ENCODE measurements around the gene CALML5. TPM values are rescaled to one million over a fixed set of nuclear protein-coding genes. Genes with fewer than 3 reads are reported as not detected.

CALML5 gene
- total and polyA plus RNA-seq, 9 of the 15 experiments (the other 6 are each of a cell fraction or from before 2014, with no cell fraction given), result not detected

- Histone ChIP-seq H2AFZ (ENCODE audit: low read depth, low read length) (no peak overlapping the region), H3K4me2 (ENCODE audit: insufficient read depth, low read length) (no peak overlapping the region), H3K9ac (ENCODE audit: insufficient read depth in 1 of 2, low read depth in 2 of 2, low read length in 2 of 2) (no peak overlapping the region), H3K79me2 (ENCODE audit: control insufficient read depth, insufficient read depth, low read length) (no peaks in the 10 kb centered on the region), H3K9me3 (replicated peaks; ENCODE audit: control insufficient read depth, insufficient read depth, low read depth, low read length) (peaks cover 5% of the 10 kb centered on the region; the same call in 1 of the 2 replicates), H3K27me3 (ENCODE audit: control insufficient read depth in 2 of 2, insufficient read depth in 2 of 2, low read length in 2 of 2) (no peaks in the 10 kb centered on the region), H3K27ac (ENCODE audit: extremely low read depth, low read depth, low read length) (no peak overlapping the region), H3K36me3 (ENCODE audit: control insufficient read depth, insufficient read depth, low read length) (no peaks in the 10 kb centered on the region; the same call in 2 of the 3 replicates), H3K9me1 (ENCODE audit: control insufficient read depth, insufficient read depth, low read length) (no peaks in the 10 kb centered on the region), H4K20me1 (replicated peaks; ENCODE audit: control insufficient read depth, insufficient read depth, low read length) (no peaks in the 10 kb centered on the region), H3K4me1 (replicated peaks in 1 of 2; ENCODE audit: control insufficient read depth in 2 of 2, insufficient read depth in 2 of 2, low read length in 2 of 2) (peaks cover 3 to 11% of the 10 kb centered on the region in 2 experiments; a peak in 3 of 5 replicates), H3K4me3 (no peak overlapping the region)
- POLR2A ChIA-PET, result interaction anchor here (1.6 kb wide), 1 partner anchor 10 kb away, joined by 6 read pairs; no protein-coding TSS in a partner anchor
- 29% methylated on average over 5 of the region's 5 CpGs for WGBS (ENCODE audit: insufficient coverage, low coverage, missing lambda C conversion rate)
- in situ Hi-C loops (cut with MboI) (no loop called here), intact Hi-C loops (cut with micrococcal nuclease) (no loop called here)
- ATAC-seq, result no peak
- CTCF ChIA-PET (ENCODE audit: low intra/inter-chr PET ratio), result no interaction called here
- no TSS peak for BruUV-seq (replicated peaks)
- DNase-seq (ENCODE audit: extremely low read depth in 1 of 4, low spot score in 3 of 4), result no peak
- TF ChIP-seq CBFA2T3 (IDR thresholded peaks at IDR 0.05), result 0 out of 2 replicates have a peak, but pooled peaks have one; percentile 9
- TF ChIP-seq, protein P1, sequence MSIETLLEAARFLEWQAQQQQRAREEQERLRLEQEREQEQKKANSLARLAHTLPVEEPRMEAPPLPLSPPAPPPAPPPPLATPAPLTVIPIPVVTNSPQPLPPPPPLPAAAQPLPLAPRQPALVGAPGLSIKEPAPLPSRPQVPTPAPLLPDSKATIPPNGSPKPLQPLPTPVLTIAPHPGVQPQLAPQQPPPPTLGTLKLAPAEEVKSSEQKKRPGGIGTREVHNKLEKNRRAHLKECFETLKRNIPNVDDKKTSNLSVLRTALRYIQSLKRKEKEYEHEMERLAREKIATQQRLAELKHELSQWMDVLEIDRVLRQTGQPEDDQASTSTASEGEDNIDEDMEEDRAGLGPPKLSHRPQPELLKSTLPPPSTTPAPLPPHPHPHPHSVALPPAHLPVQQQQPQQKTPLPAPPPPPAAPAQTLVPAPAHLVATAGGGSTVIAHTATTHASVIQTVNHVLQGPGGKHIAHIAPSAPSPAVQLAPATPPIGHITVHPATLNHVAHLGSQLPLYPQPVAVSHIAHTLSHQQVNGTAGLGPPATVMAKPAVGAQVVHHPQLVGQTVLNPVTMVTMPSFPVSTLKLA (conservative IDR thresholded peaks at IDR 0.05), result no peak
- FAIRE-seq, result no peak
Observed at GRCh38 chr10:5518143-5518542, 18.8 kb upstream of the CALML5 start.

GRCh38 chr10:5517546-5517945 is 18.2 kb upstream of the CALML5 start:
- Histone ChIP-seq H3K4me1 (replicated peaks in 1 of 2; ENCODE audit: control insufficient read depth in 2 of 2, insufficient read depth in 2 of 2, low read length in 2 of 2) (peaks cover 3 to 16% of the 10 kb centered on the region in 2 experiments; a peak in 4 of 5 replicates), H4K20me1 (replicated peaks; ENCODE audit: control insufficient read depth, insufficient read depth, low read length) (no peaks in the 10 kb centered on the region), H3K36me3 (ENCODE audit: control insufficient read depth, insufficient read depth, low read length) (no peaks in the 10 kb centered on the region; the same call in 2 of the 3 replicates), H3K9ac (ENCODE audit: insufficient read depth in 1 of 2, low read depth in 2 of 2, low read length in 2 of 2) (no peak overlapping the region), H3K4me3 (no peak overlapping the region), H2AFZ (ENCODE audit: low read depth, low read length) (no peak overlapping the region), H3K4me2 (ENCODE audit: insufficient read depth, low read length) (no peak overlapping the region), H3K9me3 (replicated peaks; ENCODE audit: control insufficient read depth, insufficient read depth, low read depth, low read length) (peaks cover 5% of the 10 kb centered on the region; the same call in 1 of the 2 replicates), H3K27me3 (ENCODE audit: control insufficient read depth in 2 of 2, insufficient read depth in 2 of 2, low read length in 2 of 2) (no peaks in the 10 kb centered on the region), H3K79me2 (ENCODE audit: control insufficient read depth, insufficient read depth, low read length) (no peaks in the 10 kb centered on the region), H3K9me1 (ENCODE audit: control insufficient read depth, insufficient read depth, low read length) (no peaks in the 10 kb centered on the region), H3K27ac (ENCODE audit: extremely low read depth, low read depth, low read length) (no peak overlapping the region)
- ATAC-seq, result no peak
- in situ Hi-C loops (cut with MboI), result no loop called here
- intact Hi-C loops (cut with micrococcal nuclease), result no loop called here
- WGBS (ENCODE audit: insufficient coverage, low coverage, missing lambda C conversion rate), result 65% methylated on average over 5 of the region's 5 CpGs
- DNase-seq (ENCODE audit: extremely low read depth in 1 of 4, low spot score in 3 of 4), result no peak
- no peak for TF ChIP-seq ERF (CRISPR knock-in tag; IDR thresholded peaks at IDR 0.05)
- TF ChIP-seq SUPT5H (IDR thresholded peaks at IDR 0.05), result no peak
- no peak for TF ChIP-seq E2F3 (CRISPR knock-in tag; IDR thresholded peaks at IDR 0.05)
- TF ChIP-seq, protein P2, sequence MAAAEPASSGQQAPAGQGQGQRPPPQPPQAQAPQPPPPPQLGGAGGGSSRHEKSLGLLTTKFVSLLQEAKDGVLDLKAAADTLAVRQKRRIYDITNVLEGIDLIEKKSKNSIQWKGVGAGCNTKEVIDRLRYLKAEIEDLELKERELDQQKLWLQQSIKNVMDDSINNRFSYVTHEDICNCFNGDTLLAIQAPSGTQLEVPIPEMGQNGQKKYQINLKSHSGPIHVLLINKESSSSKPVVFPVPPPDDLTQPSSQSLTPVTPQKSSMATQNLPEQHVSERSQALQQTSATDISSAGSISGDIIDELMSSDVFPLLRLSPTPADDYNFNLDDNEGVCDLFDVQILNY (CRISPR knock-in tag; IDR thresholded peaks at IDR 0.05), result no peak
- no peak for TF ChIP-seq SIRT6 (IDR thresholded peaks at IDR 0.05; ENCODE audit: low read depth, low read length)
- ChIA-PET POLR2A (interaction anchor here (1.6 kb wide), 1 partner anchor 11 kb away, joined by 6 read pairs; no protein-coding TSS in a partner anchor), CTCF (ENCODE audit: low intra/inter-chr PET ratio) (no interaction called here)
- no TSS peak for BruUV-seq (replicated peaks)
- FAIRE-seq, result no peak
